Adrenal gland (tissue), 5 donors: ENCODE data around the gene ADARB2.

Experiments used
- CTCF ChIP-seq, 6 experiments: fragments of 450-650 bp in 4 of 6; fragments of 200-600 bp in 2 of 6; sonication (generic) in 1 of 6; IDR thresholded peaks; 1 replicate in 5 of 6; 2 replicates in 1 of 6; pipeline versions ENCODE4 v1.5.1 to v1.8.0; 2016 to 2021; ENCODE audit warnings: antibody characterized with exemption in 6 of 6, mild to moderate bottlenecking in 2 of 6, moderate library complexity in 1 of 6
- POLR2A ChIP-seq, 2 donors: fragments of 450-650 bp; IDR thresholded peaks; one replicate each; pipeline ENCODE4 v1.6.1; 2017; ENCODE audit warnings: antibody characterized with exemption in 2 of 2, mild to moderate bottlenecking in 2 of 2, moderate library complexity in 1 of 2
- donor health status: DM: no; HTN: no; CAD: no.

DNA sequence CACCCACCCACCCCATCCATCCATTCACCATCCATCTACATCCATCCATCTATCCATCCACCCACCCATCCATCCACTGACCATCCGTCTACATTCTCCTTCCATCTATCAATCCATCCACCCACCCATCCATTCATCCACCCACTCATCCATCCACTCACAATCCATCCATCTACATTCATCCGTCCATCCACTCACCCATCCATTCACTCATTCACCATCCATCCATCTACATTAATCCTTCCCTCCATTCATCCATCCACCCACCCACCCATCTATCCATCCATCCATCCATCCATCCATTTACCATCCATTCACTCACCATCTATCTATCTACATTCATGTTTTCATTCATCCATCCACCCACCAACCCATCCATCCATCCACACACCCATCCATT is 292.5 kb downstream of the ADARB2 start:
- TF ChIP-seq CTCF (IDR thresholded peaks at IDR 0.05) (no peak), POLR2A (IDR thresholded peaks at IDR 0.05) (no peak)
